ENCODE data around the gene TMEM175.

The TMEM175 gene

GRCh38 chr4:948101-948935 is 16.1 kb downstream of the TMEM175 start:
- H3K27ac ChIP-seq (ENCODE audit: low read depth, low read length), result no peak overlapping the region
- H3K4me1 ChIP-seq (ENCODE audit: control insufficient read depth, insufficient read depth, low read length, unreplicated experiment), result no peaks in the 10 kb centered on the region
- H3K4me3 ChIP-seq (ENCODE audit: low read depth, low read length), result no peak overlapping the region
- no peaks in the 10 kb centered on the region for H3K36me3 ChIP-seq (ENCODE audit: insufficient read depth, low read length)
- H3K79me2 ChIP-seq (ENCODE audit: control insufficient read depth, insufficient read depth, low read length, unreplicated experiment), result no peaks in the 10 kb centered on the region
- H3K27me3 ChIP-seq (ENCODE audit: insufficient read depth, low read length), result no peaks in the 10 kb centered on the region
- H2AFZ ChIP-seq (ENCODE audit: low read length, unreplicated experiment), result no peak overlapping the region

DNA sequence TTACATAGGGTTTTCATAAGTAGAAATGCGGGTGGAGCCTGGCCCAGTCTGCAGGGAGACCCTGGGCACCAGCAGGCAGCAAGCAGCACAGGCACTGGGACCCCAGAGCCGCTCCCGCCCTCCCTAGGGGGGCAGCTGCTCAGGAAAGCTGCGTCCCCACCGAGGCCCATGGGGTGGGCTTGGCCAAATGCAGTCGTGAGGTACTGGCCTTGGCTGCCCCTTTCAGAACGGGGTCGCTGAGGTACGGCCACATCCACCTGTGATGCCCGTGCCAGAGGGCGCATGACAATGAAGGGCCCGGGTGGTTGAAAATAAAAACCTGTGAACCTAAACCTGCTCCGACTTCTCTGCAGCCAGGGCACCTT is 16.7 kb downstream of the TMEM175 start:
- Histone ChIP-seq H3K36me3 (ENCODE audit: insufficient read depth, low read length) (no peaks in the 10 kb centered on the region), H3K4me3 (ENCODE audit: low read depth, low read length) (no peak overlapping the region), H3K27ac (ENCODE audit: low read depth, low read length) (no peak overlapping the region), H3K27me3 (ENCODE audit: insufficient read depth, low read length) (no peaks in the 10 kb centered on the region), H3K79me2 (ENCODE audit: control insufficient read depth, insufficient read depth, low read length, unreplicated experiment) (no peaks in the 10 kb centered on the region), H3K4me1 (ENCODE audit: control insufficient read depth, insufficient read depth, low read length, unreplicated experiment) (no peaks in the 10 kb centered on the region), H2AFZ (ENCODE audit: low read length, unreplicated experiment) (no peak overlapping the region)

- H3K27me3 ChIP-seq (ENCODE audit: insufficient read depth, low read length), result no peaks in the 10 kb centered on the region
- no peaks in the 10 kb centered on the region for H3K4me1 ChIP-seq (ENCODE audit: control insufficient read depth, insufficient read depth, low read length, unreplicated experiment)
- H3K36me3 ChIP-seq (ENCODE audit: insufficient read depth, low read length), result no peaks in the 10 kb centered on the region
- H3K27ac ChIP-seq (ENCODE audit: low read depth, low read length), result no peak overlapping the region
- no peak overlapping the region for H3K4me3 ChIP-seq (ENCODE audit: low read depth, low read length)
- H3K79me2 ChIP-seq (ENCODE audit: control insufficient read depth, insufficient read depth, low read length, unreplicated experiment), result no peaks in the 10 kb centered on the region
- H2AFZ ChIP-seq (ENCODE audit: low read length, unreplicated experiment), result no peak overlapping the region
Measured at GRCh38 chr4:949656-950055, 17.4 kb downstream of the TMEM175 start.

GRCh38 chr4:950136-951020 is 18.1 kb downstream of the TMEM175 start:
- no peaks in the 10 kb centered on the region for H3K36me3 ChIP-seq (ENCODE audit: insufficient read depth, low read length)
- H3K27ac ChIP-seq (ENCODE audit: low read depth, low read length), result no peak overlapping the region
- H3K4me3 ChIP-seq (ENCODE audit: low read depth, low read length), result no peak overlapping the region
- no peak overlapping the region for H2AFZ ChIP-seq (ENCODE audit: low read length, unreplicated experiment)
- no peaks in the 10 kb centered on the region for H3K27me3 ChIP-seq (ENCODE audit: insufficient read depth, low read length)
- H3K4me1 ChIP-seq (ENCODE audit: control insufficient read depth, insufficient read depth, low read length, unreplicated experiment), result no peaks in the 10 kb centered on the region
- H3K79me2 ChIP-seq (ENCODE audit: control insufficient read depth, insufficient read depth, low read length, unreplicated experiment), result no peaks in the 10 kb centered on the region

- H3K27me3 ChIP-seq (ENCODE audit: insufficient read depth, low read length), result no peaks in the 10 kb centered on the region
- no peaks in the 10 kb centered on the region for H3K36me3 ChIP-seq (ENCODE audit: insufficient read depth, low read length)
- H3K4me1 ChIP-seq (ENCODE audit: control insufficient read depth, insufficient read depth, low read length, unreplicated experiment), result no peaks in the 10 kb centered on the region
- no peaks in the 10 kb centered on the region for H3K79me2 ChIP-seq (ENCODE audit: control insufficient read depth, insufficient read depth, low read length, unreplicated experiment)
- H3K27ac ChIP-seq (ENCODE audit: low read depth, low read length), result no peak overlapping the region
- no peak overlapping the region for H2AFZ ChIP-seq (ENCODE audit: low read length, unreplicated experiment)
- H3K4me3 ChIP-seq (ENCODE audit: low read depth, low read length), result no peak overlapping the region
Measured at GRCh38 chr4:951186-951585, 18.9 kb downstream of the TMEM175 start.

DNA sequence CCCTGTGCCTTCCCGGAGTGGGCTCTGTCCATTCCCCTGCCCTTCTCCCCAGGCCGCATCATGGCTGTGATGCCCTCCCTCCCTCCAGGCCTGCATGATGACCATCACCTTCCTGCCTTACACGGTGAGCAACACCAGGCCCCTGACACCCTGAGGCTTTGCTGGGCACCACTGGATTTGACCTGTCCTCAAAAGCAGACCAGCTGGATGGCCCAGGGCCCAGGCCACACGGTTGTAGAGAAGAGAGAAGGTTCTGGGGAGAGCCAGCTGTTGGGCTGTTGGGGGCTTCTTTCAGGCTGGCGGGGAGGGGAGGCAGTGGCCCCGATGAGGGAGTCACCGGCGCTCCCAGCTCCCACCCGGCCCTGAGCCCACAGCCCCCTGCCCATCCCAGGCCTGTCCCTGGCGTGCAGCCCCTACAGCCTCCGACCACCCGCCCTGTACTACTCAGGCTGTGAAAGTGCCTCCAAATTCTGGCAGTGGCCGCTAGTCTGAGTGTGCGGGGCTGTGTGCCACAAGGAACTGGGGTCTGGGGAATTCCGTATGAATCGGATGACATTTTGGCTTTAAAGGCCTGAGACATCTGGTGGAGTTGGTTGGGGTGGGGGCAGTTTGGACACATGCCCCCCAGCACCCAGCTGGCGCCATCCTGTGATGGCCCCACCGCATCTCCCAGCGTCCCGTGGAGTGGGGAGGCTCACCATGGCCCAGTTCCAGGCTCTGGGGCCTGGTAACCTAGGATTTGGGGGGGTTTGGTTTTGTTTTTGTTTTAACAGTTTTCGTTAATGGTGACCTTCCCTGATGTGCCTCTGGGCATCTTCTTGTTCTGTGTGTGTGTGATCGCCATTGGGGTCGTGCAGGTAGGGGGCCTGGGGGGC is 19.6 kb downstream of the TMEM175 start:
- Histone ChIP-seq H3K36me3 (ENCODE audit: insufficient read depth, low read length) (no peaks in the 10 kb centered on the region), H2AFZ (ENCODE audit: low read length, unreplicated experiment) (no peak overlapping the region), H3K4me3 (ENCODE audit: low read depth, low read length) (no peak overlapping the region), H3K27ac (ENCODE audit: low read depth, low read length) (no peak overlapping the region), H3K79me2 (ENCODE audit: control insufficient read depth, insufficient read depth, low read length, unreplicated experiment) (no peaks in the 10 kb centered on the region), H3K4me1 (ENCODE audit: control insufficient read depth, insufficient read depth, low read length, unreplicated experiment) (no peaks in the 10 kb centered on the region), H3K27me3 (ENCODE audit: insufficient read depth, low read length) (no peaks in the 10 kb centered on the region)

GRCh38 chr4:952881-953573 is 20.8 kb downstream of the TMEM175 start:
- Histone ChIP-seq H2AFZ (ENCODE audit: low read length, unreplicated experiment) (no peak overlapping the region), H3K4me3 (ENCODE audit: low read depth, low read length) (no peak overlapping the region), H3K79me2 (ENCODE audit: control insufficient read depth, insufficient read depth, low read length, unreplicated experiment) (no peaks in the 10 kb centered on the region), H3K27me3 (ENCODE audit: insufficient read depth, low read length) (no peaks in the 10 kb centered on the region), H3K27ac (ENCODE audit: low read depth, low read length) (no peak overlapping the region), H3K4me1 (ENCODE audit: control insufficient read depth, insufficient read depth, low read length, unreplicated experiment) (no peaks in the 10 kb centered on the region), H3K36me3 (ENCODE audit: insufficient read depth, low read length) (no peaks in the 10 kb centered on the region)

- Histone ChIP-seq H3K36me3 (ENCODE audit: insufficient read depth, low read length) (no peaks in the 10 kb centered on the region), H3K27me3 (ENCODE audit: insufficient read depth, low read length) (no peaks in the 10 kb centered on the region)
Measured at GRCh38 chr4:953574-953915, 21.3 kb downstream of the TMEM175 start.

DNA sequence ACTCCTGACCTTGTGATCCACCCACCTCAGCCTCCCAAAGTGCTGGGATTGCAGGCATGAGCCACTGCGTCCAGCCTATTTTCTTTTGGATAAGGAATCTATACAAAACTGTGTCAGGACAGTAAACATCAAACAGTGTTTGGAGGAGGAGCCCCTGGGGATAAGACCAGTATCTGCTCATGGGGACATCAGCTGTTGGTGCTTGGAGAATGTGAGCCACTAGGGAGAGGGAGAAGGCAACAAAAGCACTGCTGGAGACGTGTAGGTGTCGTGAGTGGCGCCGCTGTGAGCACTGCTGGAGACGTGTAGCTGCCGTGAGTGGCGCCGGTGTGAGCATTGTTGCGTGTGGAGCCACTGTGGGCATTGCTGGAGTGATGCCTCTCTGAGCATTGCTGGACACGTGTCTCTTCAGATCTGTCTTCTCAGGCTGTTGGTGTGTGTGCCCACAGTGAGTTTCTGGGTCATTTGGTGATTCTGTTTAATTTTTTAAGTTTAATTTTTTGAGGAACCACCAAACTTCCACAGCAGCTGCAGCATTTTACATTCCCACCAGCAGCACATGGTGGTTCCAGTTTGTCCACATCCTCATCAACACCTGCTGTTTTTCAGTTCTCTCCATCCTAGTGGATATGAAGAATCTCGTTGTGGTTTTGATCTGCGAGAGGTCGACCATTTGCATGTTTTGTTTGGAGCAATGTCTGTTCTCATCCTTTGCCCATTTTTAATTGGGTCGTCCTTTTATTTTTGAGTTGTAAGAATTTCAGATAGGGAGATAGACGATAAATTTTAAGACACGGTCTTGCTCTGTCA is 22.2 kb downstream of the TMEM175 start:
- H3K4me1 ChIP-seq (ENCODE audit: control insufficient read depth, insufficient read depth, low read length, unreplicated experiment), result no peaks in the 10 kb centered on the region
- no peak overlapping the region for H3K4me3 ChIP-seq (ENCODE audit: low read depth, low read length)
- no peak overlapping the region for H2AFZ ChIP-seq (ENCODE audit: low read length, unreplicated experiment)
- no peaks in the 10 kb centered on the region for H3K36me3 ChIP-seq (ENCODE audit: insufficient read depth, low read length)
- H3K27ac ChIP-seq (ENCODE audit: low read depth, low read length), result no peak overlapping the region
- H3K27me3 ChIP-seq (ENCODE audit: insufficient read depth, low read length), result no peaks in the 10 kb centered on the region
- no peaks in the 10 kb centered on the region for H3K79me2 ChIP-seq (ENCODE audit: control insufficient read depth, insufficient read depth, low read length, unreplicated experiment)

More at GRCh38 chr4:953574-953915, 21.3 kb downstream of the TMEM175 start:
- Histone ChIP-seq H3K27ac (ENCODE audit: low read depth, low read length) (no peak overlapping the region), H3K79me2 (ENCODE audit: control insufficient read depth, insufficient read depth, low read length, unreplicated experiment) (no peaks in the 10 kb centered on the region), H3K4me3 (ENCODE audit: low read depth, low read length) (no peak overlapping the region), H2AFZ (ENCODE audit: low read length, unreplicated experiment) (no peak overlapping the region), H3K4me1 (ENCODE audit: control insufficient read depth, insufficient read depth, low read length, unreplicated experiment) (no peaks in the 10 kb centered on the region)
